ENCODE results near the gene MASTL. TPM values are rescaled to one million over a fixed set of nuclear protein-coding genes. Genes with fewer than 3 reads are reported as not detected.

Gene MASTL
- total RNA-seq, 4 donors from 2014 or later: 7.2 to 13.0 (median 9.9) TPM

DNA sequence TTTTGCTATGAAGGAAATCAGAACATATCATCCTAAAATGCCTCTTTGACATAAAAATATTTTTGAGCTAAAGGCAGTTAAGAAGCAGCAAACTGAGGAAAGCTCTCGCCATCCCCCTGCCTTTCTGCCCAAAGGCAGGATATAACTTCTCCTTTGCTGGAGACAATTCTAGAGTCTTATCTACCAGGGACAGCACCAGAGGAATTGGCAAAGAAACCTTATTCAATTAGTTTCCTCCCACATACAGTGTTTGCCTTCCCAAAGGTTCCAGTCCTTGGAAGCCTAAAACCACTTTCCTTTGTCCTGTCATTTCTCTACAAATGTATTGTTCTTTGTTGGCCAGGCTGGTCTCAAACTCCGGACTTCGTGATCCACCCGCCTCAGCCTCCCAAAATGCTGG lies 33.7 kb downstream of the MASTL start:
- Histone ChIP-seq H3K4me3 (no peak overlapping the region), H3K27me3 (no peaks in the 10 kb centered on the region), H3K4me1 (no peaks in the 10 kb centered on the region), H3K27ac (no peak overlapping the region), H3K36me3 (peaks cover 31% of the 10 kb centered on the region), H3K9me3 (no peaks in the 10 kb centered on the region)
- 96% methylated on average over 4 of the region's 4 CpGs for WGBS
- no peak for DNase-seq (ENCODE audit: low spot score in 2 of 2)
- TF ChIP-seq, protein P1, sequence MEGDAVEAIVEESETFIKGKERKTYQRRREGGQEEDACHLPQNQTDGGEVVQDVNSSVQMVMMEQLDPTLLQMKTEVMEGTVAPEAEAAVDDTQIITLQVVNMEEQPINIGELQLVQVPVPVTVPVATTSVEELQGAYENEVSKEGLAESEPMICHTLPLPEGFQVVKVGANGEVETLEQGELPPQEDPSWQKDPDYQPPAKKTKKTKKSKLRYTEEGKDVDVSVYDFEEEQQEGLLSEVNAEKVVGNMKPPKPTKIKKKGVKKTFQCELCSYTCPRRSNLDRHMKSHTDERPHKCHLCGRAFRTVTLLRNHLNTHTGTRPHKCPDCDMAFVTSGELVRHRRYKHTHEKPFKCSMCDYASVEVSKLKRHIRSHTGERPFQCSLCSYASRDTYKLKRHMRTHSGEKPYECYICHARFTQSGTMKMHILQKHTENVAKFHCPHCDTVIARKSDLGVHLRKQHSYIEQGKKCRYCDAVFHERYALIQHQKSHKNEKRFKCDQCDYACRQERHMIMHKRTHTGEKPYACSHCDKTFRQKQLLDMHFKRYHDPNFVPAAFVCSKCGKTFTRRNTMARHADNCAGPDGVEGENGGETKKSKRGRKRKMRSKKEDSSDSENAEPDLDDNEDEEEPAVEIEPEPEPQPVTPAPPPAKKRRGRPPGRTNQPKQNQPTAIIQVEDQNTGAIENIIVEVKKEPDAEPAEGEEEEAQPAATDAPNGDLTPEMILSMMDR (IDR thresholded peaks at IDR 0.05): no peak
- TF ChIP-seq POLR2AphosphoS5 (IDR thresholded peaks at IDR 0.05) (no peak), EP300 (IDR thresholded peaks at IDR 0.05) (no peak), POLR2A (IDR thresholded peaks at IDR 0.05) (no peak)

DNA sequence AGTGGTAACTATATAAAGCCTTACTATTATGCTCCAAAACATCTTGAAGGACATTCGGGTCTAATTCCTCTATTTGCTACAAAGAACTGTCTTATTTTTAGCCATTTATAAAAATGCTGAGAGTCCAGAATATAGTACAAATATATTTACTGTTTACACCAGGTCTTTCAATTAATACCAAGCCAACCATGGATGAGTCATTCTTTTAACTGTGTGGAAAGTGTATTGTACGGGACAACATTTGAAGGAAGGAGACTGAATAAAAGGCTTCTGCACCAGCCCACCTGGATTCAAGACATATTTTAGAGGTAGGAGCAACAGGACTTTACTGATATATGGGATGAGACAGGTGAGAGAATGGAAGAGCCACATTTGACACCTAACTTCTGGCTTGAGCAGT lies 35.4 kb downstream of the MASTL start:
- H3K9me3 ChIP-seq: no peaks in the 10 kb centered on the region
- no peaks in the 10 kb centered on the region for H3K4me1 ChIP-seq
- no peak overlapping the region for H3K27ac ChIP-seq
- no peak for DNase-seq (ENCODE audit: low spot score in 2 of 2)
- 87% methylated on average over 2 of the region's 2 CpGs for WGBS
- H3K36me3 ChIP-seq: peaks cover 22% of the 10 kb centered on the region
- TF ChIP-seq, protein P1 (IDR thresholded peaks at IDR 0.05): no peak
- TF ChIP-seq POLR2A (IDR thresholded peaks at IDR 0.05) (no peak), EP300 (IDR thresholded peaks at IDR 0.05) (no peak), POLR2AphosphoS5 (IDR thresholded peaks at IDR 0.05) (no peak)
- no peaks in the 10 kb centered on the region for H3K27me3 ChIP-seq
- H3K4me3 ChIP-seq: no peak overlapping the region

DNA sequence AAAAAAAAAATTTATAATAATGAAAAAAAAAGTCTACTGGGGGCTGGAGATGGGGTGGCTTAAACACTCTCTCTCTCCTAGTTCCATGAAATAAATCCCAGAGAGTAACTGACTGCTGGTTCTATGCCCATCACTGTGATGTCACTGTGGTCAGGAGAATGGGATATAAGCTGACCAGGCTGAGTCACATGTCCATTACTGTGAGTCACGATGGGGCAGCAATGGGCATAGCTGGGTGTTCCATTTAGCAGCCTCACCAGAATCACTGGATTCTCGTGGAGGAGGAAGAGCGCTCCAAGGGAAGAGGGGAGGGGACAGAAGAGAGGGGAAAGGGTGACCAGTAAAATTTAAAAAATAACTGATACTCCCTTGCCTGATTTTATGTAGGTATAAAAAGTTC lies 37.1 kb downstream of the MASTL start:
- WGBS: 70% methylated on average over 3 of the region's 3 CpGs
- Histone ChIP-seq H3K4me1 (no peaks in the 10 kb centered on the region), H3K27me3 (no peaks in the 10 kb centered on the region), H3K4me3 (no peak overlapping the region), H3K27ac (no peak overlapping the region), H3K36me3 (peaks cover 23% of the 10 kb centered on the region), H3K9me3 (no peaks in the 10 kb centered on the region)
- TF ChIP-seq, protein P1 (IDR thresholded peaks at IDR 0.05): no peak
- no peak for DNase-seq (ENCODE audit: low spot score in 2 of 2)

DNA sequence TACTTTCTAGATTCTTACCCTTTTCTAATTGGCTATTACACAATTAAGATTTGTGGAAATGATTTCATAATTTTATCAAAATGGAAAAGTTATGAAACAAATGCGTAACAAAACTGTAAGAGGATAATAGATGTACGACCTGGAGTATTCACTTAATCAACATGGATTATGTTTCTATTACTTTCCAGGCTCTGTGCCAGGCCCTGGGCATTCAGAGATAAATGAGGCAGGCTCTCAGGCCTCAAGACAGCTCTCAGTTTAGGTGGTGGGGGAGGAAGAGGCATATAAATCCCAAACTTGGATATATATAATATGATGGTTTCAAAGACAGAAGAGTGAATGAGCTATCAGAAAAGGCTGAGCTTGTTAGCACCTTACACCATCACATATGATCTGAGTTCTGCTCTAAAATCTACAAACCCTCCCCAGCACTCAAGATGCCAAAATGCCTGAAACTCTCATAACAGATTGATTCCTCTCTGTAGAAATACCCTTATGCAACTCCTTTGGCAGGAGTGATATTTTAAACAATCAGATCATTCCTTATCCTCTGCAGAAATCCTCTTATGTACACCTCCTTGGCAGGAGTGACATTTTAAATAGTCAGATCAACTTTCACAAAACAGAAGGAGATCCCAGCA lies 42.9 kb downstream of the MASTL start:
- Histone ChIP-seq H3K27ac (no peak overlapping the region), H3K4me1 (no peaks in the 10 kb centered on the region), H3K4me3 (no peak overlapping the region), H3K27me3 (no peaks in the 10 kb centered on the region), H3K36me3 (peaks cover 65% of the 10 kb centered on the region), H3K9me3 (no peaks in the 10 kb centered on the region)
- DNase-seq (ENCODE audit: low spot score in 2 of 2): no peak
- 62% methylated on average over 2 of the region's 2 CpGs for WGBS
- TF ChIP-seq EP300 (IDR thresholded peaks at IDR 0.05) (no peak), POLR2A (IDR thresholded peaks at IDR 0.05) (no peak), POLR2AphosphoS5 (IDR thresholded peaks at IDR 0.05) (no peak)
- TF ChIP-seq, protein P1 (IDR thresholded peaks at IDR 0.05): no peak

DNA sequence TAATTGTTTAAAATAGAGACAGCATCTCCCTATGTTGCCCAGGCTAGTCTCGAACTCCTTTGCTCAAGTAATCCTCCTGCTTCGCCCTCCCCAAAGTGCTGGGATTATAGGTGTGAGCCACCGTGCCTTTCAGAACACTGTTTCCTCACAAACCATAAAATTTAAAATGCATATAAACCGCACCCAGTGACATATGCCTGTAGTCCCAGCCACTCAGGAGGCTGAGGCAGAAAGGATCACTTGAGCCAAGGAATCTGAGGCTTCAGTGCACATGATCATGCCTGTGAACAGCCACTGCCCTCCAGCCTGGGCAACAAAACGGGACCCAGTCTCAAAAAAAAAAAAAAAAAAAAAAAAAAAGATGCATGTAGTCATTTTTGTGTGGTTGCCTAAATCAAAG lies 48.7 kb downstream of the MASTL start:
- Histone ChIP-seq H3K4me3 (no peak overlapping the region), H3K9me3 (no peaks in the 10 kb centered on the region), H3K27me3 (no peaks in the 10 kb centered on the region), H3K27ac (no peak overlapping the region), H3K4me1 (no peaks in the 10 kb centered on the region), H3K36me3 (peaks cover 91% of the 10 kb centered on the region)
- no peak for TF ChIP-seq POLR2A (IDR thresholded peaks at IDR 0.05)
- no peak for TF ChIP-seq POLR2AphosphoS5 (IDR thresholded peaks at IDR 0.05)
- TF ChIP-seq EP300 (IDR thresholded peaks at IDR 0.05): no peak
- TF ChIP-seq, protein P1 (IDR thresholded peaks at IDR 0.05): no peak
- DNase-seq (ENCODE audit: low spot score in 2 of 2): no peak
- WGBS: 70% methylated on average over 5 of the region's 5 CpGs
